Activated CD8-positive, alpha-beta memory T cell treated with anti-CD3 and anti-CD28 coated beads, Interleukin-2, amount 50 U/mL, for 1 hour (primary cell): Measurements from ENCODE around the gene TNFAIP1.
A peak's percentile ranks its signal among the peaks of the same experiment; 100 is the strongest.

ENCODE experiments used
- DNase-seq: peaks from one replicate; pipeline ENCODE4 v3.0.0-alpha.2; 2020; ENCODE audit errors: extremely low read depth

TNFAIP1 gene

DNA sequence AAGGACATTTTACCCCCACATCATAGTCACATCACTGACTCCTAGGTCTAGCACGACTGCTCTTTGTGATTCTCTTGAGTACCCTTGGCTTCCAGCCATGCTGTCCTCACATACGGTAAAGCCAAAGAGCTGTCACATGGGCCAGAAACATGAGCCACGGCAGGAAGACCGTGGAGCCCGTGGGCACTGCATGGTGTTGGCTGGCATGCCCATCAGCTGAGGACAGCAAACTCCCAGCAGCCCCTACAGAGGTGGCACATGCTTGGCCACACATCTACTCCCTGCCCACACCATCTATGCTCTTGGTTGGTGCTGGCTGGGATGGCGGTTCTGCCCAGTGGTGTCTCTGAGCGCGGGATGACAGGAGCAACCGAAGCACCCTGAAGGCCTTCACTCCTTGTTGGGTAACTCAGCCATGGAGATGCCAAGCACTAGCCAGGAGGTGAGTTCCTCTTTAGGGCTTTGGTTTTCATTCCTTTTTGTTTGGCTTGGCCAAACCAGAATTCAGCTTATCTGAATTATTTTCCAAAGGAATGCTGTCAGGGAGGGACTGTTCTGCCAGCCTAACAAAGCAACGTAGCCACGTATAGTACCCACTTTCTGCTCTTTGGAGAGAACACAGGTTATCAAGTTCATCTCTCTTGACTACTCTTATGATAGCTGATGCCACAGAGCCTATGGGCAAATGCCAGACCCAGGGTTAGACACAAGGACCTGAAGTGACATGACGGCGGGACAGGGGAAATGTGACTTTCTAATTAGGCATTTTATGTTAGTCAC, 10.0 kb downstream of the TNFAIP1 start:
- no peak for DNase-seq

DNA sequence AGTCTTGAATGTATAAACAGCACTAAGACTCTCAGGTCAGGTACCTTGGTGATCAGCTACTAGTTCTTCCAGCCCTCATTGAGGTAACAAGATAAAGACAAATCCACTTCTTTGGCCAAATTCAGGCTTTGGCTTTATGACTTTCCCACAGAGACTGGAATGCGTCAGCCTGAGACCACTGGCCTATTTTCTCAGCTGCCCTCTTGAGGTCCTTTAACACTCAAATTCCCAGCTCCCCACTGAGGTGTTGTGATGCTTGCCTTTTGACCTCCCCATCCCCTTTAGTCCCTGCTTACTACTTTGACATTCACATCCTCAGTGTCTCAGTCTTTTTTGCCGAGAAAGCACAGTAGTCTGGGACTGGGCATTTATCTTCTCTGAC, 10.6 kb downstream of the TNFAIP1 start:
- no peak for DNase-seq

DNA sequence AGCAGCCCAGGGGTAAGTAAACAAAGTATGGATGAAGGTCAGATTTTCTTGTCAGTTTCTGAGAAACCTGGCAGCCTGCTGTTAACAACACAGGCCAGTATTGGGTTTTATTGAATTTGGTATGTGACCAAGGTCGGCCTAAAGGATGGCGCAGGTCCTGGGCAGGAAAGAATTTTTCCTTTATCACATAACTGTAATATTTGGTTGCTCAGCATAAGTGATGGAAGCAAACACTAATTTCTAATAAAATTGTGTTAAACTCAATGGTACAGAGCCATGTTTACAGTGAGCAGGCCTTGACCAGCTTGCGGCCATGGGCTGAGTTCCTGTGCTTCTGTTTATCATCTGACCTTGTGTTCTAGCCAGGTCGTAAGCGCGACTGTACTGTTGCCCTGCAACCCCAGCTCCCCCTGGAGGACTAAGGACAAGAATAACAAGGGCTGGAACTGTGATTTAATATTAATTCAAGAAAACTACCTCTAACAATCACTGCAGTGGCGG, 11.2 kb downstream of the TNFAIP1 start:
- DNase-seq, result no peak

- DNase-seq, result no peak
Observed at GRCh38 chr17:28347261-28347891, 11.8 kb downstream of the TNFAIP1 start.

DNA sequence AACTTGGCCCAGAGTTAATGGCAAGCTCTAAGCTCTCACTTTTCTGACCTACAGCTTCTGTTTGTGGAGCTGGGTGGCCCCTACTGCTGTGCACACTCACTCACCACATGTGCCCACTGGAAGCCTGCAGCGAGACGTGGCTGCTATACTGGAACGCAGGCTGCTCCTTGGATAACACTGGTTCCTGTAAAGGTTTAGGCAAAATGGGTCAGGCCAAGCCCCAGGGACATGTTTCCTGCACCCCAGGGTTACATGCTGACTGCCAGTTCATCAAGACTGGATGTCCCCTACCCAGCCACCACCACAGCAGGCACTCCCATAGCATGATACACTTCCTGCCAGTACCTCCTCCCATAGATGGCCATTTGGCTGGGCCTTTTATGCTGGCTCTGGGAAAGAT, 13.4 kb downstream of the TNFAIP1 start:
- no peak for DNase-seq

GRCh38 chr17:28350271-28350670, 14.7 kb downstream of the TNFAIP1 start:
- no peak for DNase-seq

- DNase-seq, result peak; percentile 81
Observed at GRCh38 chr17:28357061-28357900, 21.7 kb downstream of the TNFAIP1 start, which contains the start of gene POLDIP2. Gene POLDIP2, minus strand, starts transcription at chr17:28357527. Its CDS starts 79 bp downstream, at chr17:28357448.

DNA sequence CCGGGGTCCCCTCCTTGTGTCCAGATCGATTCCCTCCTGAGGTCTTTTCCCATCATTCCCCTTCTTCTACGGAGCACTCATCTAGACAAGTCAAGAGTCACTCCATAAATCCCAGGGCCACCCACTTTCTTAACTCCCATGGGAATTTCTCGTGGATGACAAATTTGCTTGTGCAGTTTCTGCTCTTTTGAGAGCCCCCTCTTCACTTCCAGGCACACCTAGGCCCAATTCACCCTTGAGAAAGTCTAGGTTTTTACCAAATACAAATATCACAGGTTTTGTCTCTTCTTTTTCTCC, 22.3 kb downstream of the TNFAIP1 start:
- no peak for DNase-seq

GRCh38 chr17:28363186-28363585, 27.6 kb downstream of the TNFAIP1 start:
- no peak for DNase-seq

DNA sequence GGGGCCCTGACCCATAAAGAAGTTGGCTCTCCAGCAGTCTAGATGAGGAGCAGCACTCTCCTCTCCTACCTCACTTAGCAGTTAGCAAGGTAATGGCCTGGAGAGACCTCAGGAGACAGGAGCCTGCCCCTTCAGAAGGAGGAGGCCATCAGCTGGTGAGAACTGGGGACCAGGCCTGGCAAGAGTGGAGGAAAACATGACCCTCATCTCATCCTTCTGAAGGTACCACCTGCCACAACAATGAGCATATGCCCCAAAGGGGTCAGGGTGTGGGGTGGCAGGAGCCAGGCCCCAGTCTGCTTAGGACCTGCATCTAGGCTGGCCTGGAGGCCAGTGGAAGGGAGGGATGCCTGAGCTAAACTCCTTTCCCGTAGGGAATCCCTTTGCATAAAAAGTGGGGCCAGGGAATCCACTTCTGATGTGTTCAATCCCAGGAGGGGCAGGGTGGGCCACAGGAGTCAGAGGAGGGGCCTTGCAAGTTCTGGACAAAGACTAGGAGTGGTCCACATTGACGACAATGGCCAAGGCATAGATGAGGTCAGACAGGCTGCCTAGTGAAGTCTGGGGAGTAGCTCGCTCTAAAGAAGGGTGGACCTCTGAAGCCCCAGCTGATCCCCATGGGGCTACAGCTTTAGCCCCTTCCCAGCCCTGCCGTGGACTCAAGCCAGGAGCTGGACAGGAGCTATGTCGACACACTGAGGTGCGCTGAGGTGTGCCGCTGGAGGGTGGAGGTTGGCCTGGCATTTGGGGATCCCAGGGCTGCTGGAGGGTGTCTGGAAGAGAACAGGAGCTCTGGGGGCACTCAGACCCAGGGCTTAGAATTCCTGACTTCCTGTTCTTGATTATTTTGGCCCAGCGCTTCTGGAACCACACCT, 28.5 kb downstream of the TNFAIP1 start:
- DNase-seq, result no peak

GRCh38 chr17:28364665-28365363, 29.3 kb downstream of the TNFAIP1 start, which contains the start of gene SEBOX:
Gene SEBOX, minus strand, starts transcription at chr17:28365199. Its CDS starts 48 bp downstream, at chr17:28365151.
- DNase-seq, result no peak

DNA sequence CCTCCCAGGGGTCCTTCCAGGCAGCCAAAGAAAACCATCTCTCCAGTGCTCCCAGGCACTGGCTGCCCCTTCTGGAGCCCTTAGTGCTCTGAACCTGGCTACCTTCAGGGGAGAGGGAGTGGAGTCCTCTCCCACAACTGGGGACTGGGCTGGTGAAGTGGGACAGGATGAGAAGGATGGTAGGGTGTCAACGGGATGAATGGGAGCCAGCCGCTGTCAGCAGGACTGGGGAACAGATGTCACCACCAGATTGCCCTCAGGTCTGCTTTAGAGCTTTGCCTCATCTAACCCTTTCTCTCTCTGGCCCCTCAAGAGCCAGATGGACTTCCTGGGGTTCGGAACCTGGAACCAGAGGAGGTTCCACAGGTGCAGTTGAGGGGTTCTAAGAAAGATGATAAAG, 29.9 kb downstream of the TNFAIP1 start:
- DNase-seq, result no peak

DNA sequence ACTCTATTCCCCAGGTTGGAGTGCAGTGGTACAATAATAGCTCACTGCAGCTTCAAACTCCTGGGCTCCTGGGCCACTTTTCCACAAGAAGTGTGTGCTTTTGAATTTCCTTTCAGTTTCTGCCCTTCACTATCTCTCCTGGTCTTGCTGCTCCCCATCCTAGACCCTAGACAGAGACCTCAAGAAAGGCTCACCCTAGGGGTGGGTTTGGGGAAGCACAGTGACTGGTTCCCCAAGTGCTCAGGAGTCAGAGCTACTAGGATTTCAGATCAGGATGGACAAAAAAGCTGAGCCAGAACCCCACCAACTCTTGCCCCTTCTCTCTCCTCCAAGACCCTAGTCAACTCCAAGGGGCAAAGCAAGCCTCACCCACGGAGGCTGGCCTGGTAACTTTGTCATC, 31.0 kb downstream of the TNFAIP1 start:
- no peak for DNase-seq

DNA sequence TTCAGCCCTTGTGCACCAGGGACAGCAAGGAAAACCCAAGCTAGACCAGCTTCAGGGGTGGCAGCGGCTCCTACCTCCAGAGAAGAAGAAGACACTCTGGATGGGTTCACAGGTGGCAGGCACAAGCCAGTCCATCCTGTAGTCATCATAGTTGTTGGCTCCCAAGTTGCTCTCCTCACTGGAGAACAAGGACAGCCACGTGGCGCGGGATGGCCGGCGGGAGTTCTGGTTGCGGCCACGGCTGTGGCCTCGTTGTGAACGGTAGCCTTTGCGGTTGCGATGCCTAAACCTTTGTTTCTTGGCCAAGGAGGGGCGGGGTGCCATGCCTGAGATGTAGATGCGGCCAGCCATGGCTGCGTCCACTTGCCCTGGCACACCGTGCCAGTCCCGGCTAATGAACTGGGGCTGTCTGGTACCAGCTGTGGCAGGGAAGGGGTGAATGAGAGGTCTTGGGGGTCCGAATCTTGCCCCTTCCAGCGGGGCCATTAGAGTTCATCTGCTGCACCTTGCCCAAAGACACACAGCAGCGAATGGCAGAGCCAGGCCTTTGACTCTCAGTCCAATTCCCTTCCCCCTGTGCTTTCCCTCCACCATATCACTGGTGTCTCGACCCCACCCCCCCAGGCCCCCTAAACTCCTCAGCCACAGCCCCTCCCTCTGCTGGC, 32.2 kb downstream of the TNFAIP1 start:
- DNase-seq, result no peak

DNA sequence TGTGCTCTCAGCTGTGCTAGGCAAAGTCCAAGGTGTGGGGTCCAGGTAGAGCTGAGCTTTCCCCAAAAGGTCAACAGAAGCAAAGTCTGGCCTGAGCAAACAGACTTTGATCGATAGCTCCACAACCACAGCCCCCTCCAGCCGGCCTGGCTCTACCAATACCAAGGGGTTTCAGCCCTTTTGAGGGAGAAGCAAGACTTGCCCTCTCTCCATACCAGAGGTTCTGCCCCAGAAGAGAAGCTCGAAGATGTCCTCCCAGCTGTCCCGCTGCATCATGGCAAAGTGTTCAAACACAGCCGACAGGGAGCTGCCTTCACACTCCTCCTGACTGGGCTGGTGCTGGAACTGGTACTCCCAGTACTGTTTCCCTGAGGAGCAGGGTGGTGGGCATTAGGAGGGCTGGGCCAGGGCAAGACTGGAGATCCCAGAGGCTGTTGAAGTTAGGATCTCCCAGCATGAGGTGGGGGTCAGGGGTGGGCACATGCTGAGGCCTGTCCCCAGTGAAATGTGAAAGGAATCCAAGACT, 32.8 kb downstream of the TNFAIP1 start:
- DNase-seq, result no peak

GRCh38 chr17:28368915-28369683, 33.5 kb downstream of the TNFAIP1 start:
- no peak for DNase-seq

DNA sequence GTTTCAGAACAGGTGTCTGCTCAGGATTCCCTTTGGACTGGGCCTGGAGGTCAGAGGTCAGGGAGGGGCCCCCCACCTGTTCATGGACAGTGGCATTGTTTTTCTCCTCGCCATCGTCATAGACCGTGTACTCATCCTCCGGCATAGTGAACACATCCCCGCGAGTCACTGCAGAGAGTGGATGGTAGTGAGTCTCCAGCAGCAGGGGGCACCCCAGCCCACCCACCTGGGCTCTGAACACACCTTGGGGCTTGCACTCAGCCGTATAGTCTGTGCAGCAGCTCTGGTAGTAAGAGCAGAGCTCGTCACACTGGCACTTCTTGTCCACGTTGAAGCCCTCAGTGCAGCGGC, 34.1 kb downstream of the TNFAIP1 start:
- no peak for DNase-seq

- DNase-seq, result no peak
Observed at GRCh38 chr17:28370035-28370743, 34.6 kb downstream of the TNFAIP1 start, which contains the start of gene VTN. Gene VTN, minus strand, starts transcription at chr17:28370307. Its CDS starts 104 bp downstream, at chr17:28370203.

- no peak for DNase-seq
Observed at GRCh38 chr17:28370744-28371103, 35.2 kb downstream of the TNFAIP1 start.
